Suppressor macrophage (primary cell): Measurements from ENCODE around the gene DGKH.
"Not testable (repeated sequence)": the region's sequence is repeated elsewhere in the genome, so short reads cannot be mapped to it uniquely, and the experiment has no call there.

Experiments used
- DNase-seq, 4 experiments: peaks; one replicate each; pipeline ENCODE4 v3.0.0-alpha.2; 2020 to 2022

Gene DGKH

GRCh38 chr13:42075517-42075916 lies 27.1 kb downstream of the DGKH start:
- no peak for DNase-seq

GRCh38 chr13:42076309-42076713 lies 27.9 kb downstream of the DGKH start:
- DNase-seq, result no peak

GRCh38 chr13:42078128-42078808 lies 29.8 kb downstream of the DGKH start:
- DNase-seq, result no peak

GRCh38 chr13:42083138-42083770 lies 34.8 kb downstream of the DGKH start:
- DNase-seq, result no peak

GRCh38 chr13:42084722-42085121 lies 36.3 kb downstream of the DGKH start:
- no peak for DNase-seq

- DNase-seq, result no peak
These were observed 38.1 kb downstream of the DGKH start for GRCh38 chr13:42086582-42086981.

- DNase-seq, result no peak
These were observed 46.1 kb downstream of the DGKH start for GRCh38 chr13:42094516-42095040.

- not testable (repeated sequence) for DNase-seq
These were observed 47.8 kb downstream of the DGKH start for GRCh38 chr13:42096222-42096621.

- no peak for DNase-seq
These were observed 51.7 kb downstream of the DGKH start for GRCh38 chr13:42099962-42100675.

- DNase-seq, result no peak
These were observed 52.5 kb downstream of the DGKH start for GRCh38 chr13:42100960-42101359.

- no peak for DNase-seq
These were observed 53.6 kb downstream of the DGKH start for GRCh38 chr13:42101821-42102585.

- DNase-seq, result no peak
These were observed 54.8 kb downstream of the DGKH start for GRCh38 chr13:42102961-42103865.

- DNase-seq, result no peak
These were observed 58.5 kb downstream of the DGKH start for GRCh38 chr13:42106998-42107397.

- no peak for DNase-seq
These were observed 59.0 kb downstream of the DGKH start for GRCh38 chr13:42107421-42107820.

GRCh38 chr13:42108217-42108616 lies 59.8 kb downstream of the DGKH start:
- no peak for DNase-seq

- DNase-seq, result no peak
These were observed 61.5 kb downstream of the DGKH start for GRCh38 chr13:42109957-42110356.

GRCh38 chr13:42110410-42111155 lies 62.1 kb downstream of the DGKH start:
- DNase-seq, result peak; percentile 47 to 88 (median 80)

GRCh38 chr13:42112864-42113263 lies 64.4 kb downstream of the DGKH start:
- DNase-seq, result no peak

GRCh38 chr13:42113478-42113877 lies 65.0 kb downstream of the DGKH start:
- no peak for DNase-seq

- DNase-seq, result no peak
These were observed 65.8 kb downstream of the DGKH start for GRCh38 chr13:42114278-42114677.

- DNase-seq, result no peak
These were observed 66.5 kb downstream of the DGKH start for GRCh38 chr13:42114912-42115311.
